GM18502 (cell line): ENCODE measurements around the gene SEMA7A.
"Not testable (repeated sequence)": the region's sequence is repeated elsewhere in the genome, so short reads cannot be mapped to it uniquely, and the experiment has no call there.

Experiments used
- ATAC-seq: cut with Tn5 transposase; IDR thresholded peaks from one replicate; pipeline ENCODE4 v1.9.1; 2021; ENCODE audit warnings: mild to moderate bottlenecking; ENCODE audit not compliant: unreplicated experiment, poor library complexity

The SEMA7A gene

GRCh38 chr15:74433592-74434262, at the start of gene SEMA7A:
TSS of gene SEMA7A (minus strand) at chr15:74433958. CDS start at chr15:74433918, 40 bp downstream.
- ATAC-seq: peak; percentile 72

GRCh38 chr15:74482661-74483060, 48.9 kb upstream of the SEMA7A start:
- no peak for ATAC-seq

- ATAC-seq: not testable (repeated sequence)
Measured at GRCh38 chr15:74480364-74480763, 46.6 kb upstream of the SEMA7A start.

- ATAC-seq: not testable (repeated sequence)
Measured at GRCh38 chr15:74471621-74472020, 37.9 kb upstream of the SEMA7A start.

- no peak for ATAC-seq
Measured at GRCh38 chr15:74470631-74471395, 37.1 kb upstream of the SEMA7A start.

GRCh38 chr15:74468341-74469032, 34.7 kb upstream of the SEMA7A start:
- ATAC-seq: no peak

- ATAC-seq: no peak
Measured at GRCh38 chr15:74466570-74466969, 32.8 kb upstream of the SEMA7A start.

- ATAC-seq: no peak
Measured at GRCh38 chr15:74464897-74465296, 31.1 kb upstream of the SEMA7A start.

- no peak for ATAC-seq
Measured at GRCh38 chr15:74464216-74464615, 30.5 kb upstream of the SEMA7A start.

GRCh38 chr15:74463634-74464033, 29.9 kb upstream of the SEMA7A start:
- ATAC-seq: no peak

- ATAC-seq: no peak
Measured at GRCh38 chr15:74461847-74462511, 28.2 kb upstream of the SEMA7A start.

GRCh38 chr15:74460871-74461846, 27.4 kb upstream of the SEMA7A start, which contains the start of gene UBL7:
TSS of gene UBL7 (minus strand) at chr15:74461160. CDS start at chr15:74458867, 2,293 bp downstream.
- ATAC-seq: peak; percentile 87

- no peak for ATAC-seq
Measured at GRCh38 chr15:74460298-74460697, 26.5 kb upstream of the SEMA7A start.

GRCh38 chr15:74459798-74460197, 26.0 kb upstream of the SEMA7A start:
- not testable (repeated sequence) for ATAC-seq

- no peak for ATAC-seq
Measured at GRCh38 chr15:74458473-74458872, 24.7 kb upstream of the SEMA7A start.

GRCh38 chr15:74457036-74457435, 23.3 kb upstream of the SEMA7A start:
- not testable (repeated sequence) for ATAC-seq

GRCh38 chr15:74454764-74455500, 21.2 kb upstream of the SEMA7A start:
- no peak for ATAC-seq

GRCh38 chr15:74453925-74454763, 20.4 kb upstream of the SEMA7A start:
- ATAC-seq: no peak
